ENCODE measurements around the gene KIF19. TPM values are rescaled to one million over a fixed set of nuclear protein-coding genes. Genes with fewer than 3 reads are reported as not detected.
A peak's percentile ranks its signal among the peaks of the same experiment; 100 is the strongest.

Gene KIF19
- total and polyA plus RNA-seq, 8 donors: 0.20 to 44.3 (median 0.58) TPM; not detected in 3

- intact Hi-C loops (cut with DNase I; ENCODE audit: low total_unique reads): no loop called here
- Histone ChIP-seq H3K27ac (no peak overlapping the region), H3K4me3 (no peak overlapping the region), H3K27me3 (peaks cover 4 to 67% (median 46%) of the 10 kb centered on the region in 3 donors), H3K9me3 (no peaks in the 10 kb centered on the region), H3K36me3 (no peaks in the 10 kb centered on the region), H3K4me1 (peaks cover 0 to 14% (median 10%) of the 10 kb centered on the region in 4 donors)
- no peak for TF ChIP-seq POLR2AphosphoS5 (IDR thresholded peaks at IDR 0.05)
- no peak for TF ChIP-seq CTCF (IDR thresholded peaks at IDR 0.05)
- no peak for TF ChIP-seq POLR2A (IDR thresholded peaks at IDR 0.05)
- no peak for TF ChIP-seq EP300 (IDR thresholded peaks at IDR 0.05)
- WGBS, 5 donors: 50 to 63% (median 62%) methylated on average over 14 of the region's 14 CpGs
- no peak for DNase-seq
Observed at GRCh38 chr17:74362810-74363498, 36.9 kb downstream of the KIF19 start.

GRCh38 chr17:74367206-74367605 is 41.2 kb downstream of the KIF19 start, which contains the start of gene GPR142:
TSS of gene GPR142 (plus strand) at chr17:74367506. CDS start at chr17:74369541, 2,035 bp downstream.
- peaks cover 0 to 52% (median 22%) of the 10 kb centered on the region in 3 donors for H3K27me3 ChIP-seq
- H3K4me3 ChIP-seq: peak within 1 kb of the TSS in 1 of 4 donors; percentile 10
- intact Hi-C loops (cut with DNase I; ENCODE audit: low total_unique reads): loop anchor here (5.0 kb wide), 1 partner anchor 165 kb away; the partner anchor contains the start of gene RPL38
- WGBS, 5 donors: 75 to 84% (median 82%) methylated on average over 5 of the region's 5 CpGs
- DNase-seq: no peak
- no peak within 1 kb of the TSS for H3K27ac ChIP-seq
- TF ChIP-seq POLR2A (IDR thresholded peaks at IDR 0.05) (no peak), POLR2AphosphoS5 (IDR thresholded peaks at IDR 0.05) (no peak), CTCF (IDR thresholded peaks at IDR 0.05) (no peak), EP300 (IDR thresholded peaks at IDR 0.05) (no peak)
- H3K36me3 ChIP-seq: no peaks in the 10 kb centered on the region
- peaks cover 0 to 16% (median 11%) of the 10 kb centered on the region in 4 donors for H3K4me1 ChIP-seq
- no peaks in the 10 kb centered on the region for H3K9me3 ChIP-seq

GRCh38 chr17:74368341-74369081 is 42.5 kb downstream of the KIF19 start:
- TF ChIP-seq EP300 (IDR thresholded peaks at IDR 0.05) (no peak), POLR2A (IDR thresholded peaks at IDR 0.05) (no peak), POLR2AphosphoS5 (IDR thresholded peaks at IDR 0.05) (no peak), CTCF (IDR thresholded peaks at IDR 0.05) (peak in 5 of 7 experiments; percentile 89 to 98 (median 95))
- Histone ChIP-seq H3K27me3 (peaks cover 0 to 39% (median 13%) of the 10 kb centered on the region in 3 donors), H3K36me3 (no peaks in the 10 kb centered on the region), H3K9me3 (no peaks in the 10 kb centered on the region), H3K4me3 (peak overlapping the region in 1 of 4 donors; percentile 10), H3K27ac (no peak overlapping the region), H3K4me1 (peaks cover under 1 to 20% (median 13%) of the 10 kb centered on the region in 4 donors)
- peak; percentile 82 to 86 for DNase-seq
- intact Hi-C loops (cut with DNase I; ENCODE audit: low total_unique reads): loop anchor here (5.0 kb wide), 1 partner anchor 166 kb away; the partner anchor contains the start of gene RPL38
- 12 to 20% (median 16%) methylated on average over 7 to 14 of the region's 14 CpGs for whole genome bisulfite sequencing, 5 donors

- WGBS, 5 donors: 22 to 36% (median 25%) methylated on average over 10 of the region's 10 CpGs
- H3K4me1 ChIP-seq: peaks cover 4 to 26% (median 19%) of the 10 kb centered on the region in 4 donors
- H3K36me3 ChIP-seq: no peaks in the 10 kb centered on the region
- H3K27ac ChIP-seq: no peak overlapping the region
- intact Hi-C loops (cut with DNase I; ENCODE audit: low total_unique reads): loop anchor here (5.0 kb wide), 1 partner anchor 167 kb away; the partner anchor contains the start of gene RPL38
- H3K4me3 ChIP-seq: peak overlapping the region in 1 of 4 donors; percentile 10
- H3K27me3 ChIP-seq: peaks cover 0 to 37% (median 13%) of the 10 kb centered on the region in 3 donors
- peak; percentile 44 to 64 for DNase-seq
- TF ChIP-seq CTCF (IDR thresholded peaks at IDR 0.05): no peak
- TF ChIP-seq POLR2A (IDR thresholded peaks at IDR 0.05): no peak
- TF ChIP-seq POLR2AphosphoS5 (IDR thresholded peaks at IDR 0.05): no peak
- TF ChIP-seq EP300 (IDR thresholded peaks at IDR 0.05): no peak
- no peaks in the 10 kb centered on the region for H3K9me3 ChIP-seq
Observed at GRCh38 chr17:74369221-74369620, 43.2 kb downstream of the KIF19 start.

Data from stomach (tissue), 9 donors.